ENCODE measurements around the gene NBEAL2.

The NBEAL2 gene

DNA sequence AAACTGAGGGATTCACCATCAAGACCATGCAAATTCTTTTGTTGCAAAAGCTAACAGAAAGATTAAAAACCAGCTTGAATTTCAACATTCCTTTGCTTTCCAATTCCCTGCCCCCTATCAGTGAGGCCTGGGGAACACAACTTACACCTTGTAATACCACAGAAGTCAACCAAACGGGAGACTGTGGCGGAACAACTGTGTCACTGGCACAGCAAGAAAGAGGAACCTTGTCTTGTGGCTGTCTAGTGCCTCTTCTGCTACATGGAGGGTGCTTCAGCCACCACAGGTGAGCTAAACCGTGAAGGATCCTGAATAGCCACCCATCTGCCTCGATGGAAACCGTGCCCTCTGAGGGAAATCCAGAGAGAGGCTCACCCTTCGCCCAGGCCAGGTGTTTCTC is 14.3 kb upstream of the NBEAL2 start:
- no peak for DNase-seq (ENCODE audit: low spot score)

DNA sequence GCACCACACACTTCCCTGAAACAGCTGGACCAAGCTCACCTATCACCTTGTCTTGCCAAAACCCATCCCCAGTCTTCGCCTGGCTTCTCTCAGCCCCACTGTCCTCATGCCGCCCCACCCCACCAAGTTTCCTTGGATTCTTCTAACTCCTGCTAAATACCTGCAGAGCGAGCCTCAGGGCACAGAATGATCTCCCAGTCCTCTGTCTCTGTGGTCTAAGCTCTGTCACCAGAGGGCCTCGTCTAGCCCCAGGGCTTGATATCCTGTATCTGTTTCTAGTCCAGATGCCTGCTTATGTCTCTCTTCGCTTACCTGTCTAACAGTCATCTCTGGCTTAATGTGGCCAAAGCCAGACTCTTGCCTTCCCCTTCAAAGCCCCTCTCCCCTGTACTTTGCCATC is 12.7 kb upstream of the NBEAL2 start:
- DNase-seq (ENCODE audit: low spot score), result no peak

DNA sequence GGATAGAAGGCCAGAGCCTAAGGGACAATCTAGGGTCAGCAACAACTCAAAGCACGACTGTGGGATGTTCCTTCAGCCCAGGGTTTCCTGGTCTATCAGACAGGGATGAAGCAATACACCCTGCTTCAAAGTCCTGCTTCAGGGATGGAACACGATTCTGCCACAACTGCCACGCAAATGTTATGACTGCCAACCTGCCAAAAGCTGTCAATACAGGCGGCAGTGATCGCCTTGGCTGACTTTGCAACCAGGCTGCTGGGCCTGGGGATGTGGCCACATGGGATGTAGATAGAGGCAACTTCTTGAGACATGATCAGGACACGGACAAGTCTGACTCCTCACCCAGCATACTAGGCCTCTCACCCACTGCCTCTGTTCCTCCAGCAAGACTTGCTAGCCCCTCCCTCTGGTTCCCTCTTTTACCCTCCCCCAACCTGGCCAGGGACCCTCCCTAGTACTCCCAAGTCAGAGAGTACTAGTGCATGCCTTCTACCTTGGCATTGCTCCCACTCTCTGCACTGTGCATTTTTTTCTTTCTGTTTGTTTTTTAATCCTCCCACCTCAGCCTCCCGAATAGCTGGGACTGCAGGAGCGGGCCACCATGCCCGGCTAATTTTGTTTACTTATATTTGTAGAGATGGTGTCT is 10.6 kb upstream of the NBEAL2 start:
- DNase-seq (ENCODE audit: low spot score), result no peak

DNA sequence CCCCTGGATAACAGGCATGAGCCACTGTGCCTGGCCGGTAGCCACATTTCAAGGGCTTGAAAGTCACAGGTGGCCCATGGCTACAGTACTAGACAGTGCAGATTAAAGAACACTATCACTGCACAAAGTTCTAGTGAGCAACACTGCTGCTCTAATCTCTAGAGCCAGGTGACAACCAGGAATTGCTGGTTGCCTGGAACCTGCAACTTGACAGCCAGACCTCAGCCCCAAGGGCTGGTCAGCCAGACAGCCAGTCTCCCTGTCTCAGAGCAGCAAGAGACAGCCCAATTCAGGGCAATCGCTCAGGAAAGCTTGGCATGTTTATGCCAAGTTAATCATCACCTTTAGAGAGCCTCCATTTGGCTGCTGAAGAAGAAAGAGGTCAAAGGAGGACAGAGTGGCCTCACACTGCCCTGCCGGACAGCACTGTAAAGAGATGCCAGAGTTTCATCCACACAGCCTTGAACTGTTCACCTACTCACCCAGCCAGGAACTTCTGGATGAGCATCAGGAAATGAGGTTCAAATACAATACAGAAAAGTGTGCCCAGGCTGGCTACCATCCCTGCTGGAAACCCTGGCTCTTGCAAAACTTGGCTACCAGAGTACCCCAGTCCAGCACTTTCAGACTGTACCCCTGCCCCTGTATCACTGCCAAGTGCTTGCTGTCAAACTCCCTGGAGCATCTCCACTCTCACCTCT is 8.9 kb upstream of the NBEAL2 start:
- DNase-seq (ENCODE audit: low spot score), result no peak

DNA sequence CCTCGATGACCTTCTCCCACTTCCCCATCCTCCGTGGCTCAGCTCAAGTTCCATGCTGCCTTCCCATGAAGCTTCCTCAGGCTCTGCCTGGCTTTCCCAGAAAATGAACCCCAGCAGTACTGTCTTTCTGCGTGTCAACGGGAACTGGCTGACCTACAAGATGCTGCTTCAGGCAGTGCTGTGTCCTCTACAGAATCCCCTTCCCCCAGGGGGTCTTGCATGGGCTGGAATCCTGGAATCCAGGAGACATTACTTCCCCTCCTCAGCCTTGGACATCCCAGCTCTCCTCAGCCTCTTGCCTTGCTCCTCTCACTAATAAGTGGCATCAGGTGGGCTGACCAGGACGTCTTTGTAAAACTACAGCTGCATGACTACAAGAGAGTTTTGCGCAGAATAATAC is 8.3 kb upstream of the NBEAL2 start:
- DNase-seq (ENCODE audit: low spot score), result no peak

DNA sequence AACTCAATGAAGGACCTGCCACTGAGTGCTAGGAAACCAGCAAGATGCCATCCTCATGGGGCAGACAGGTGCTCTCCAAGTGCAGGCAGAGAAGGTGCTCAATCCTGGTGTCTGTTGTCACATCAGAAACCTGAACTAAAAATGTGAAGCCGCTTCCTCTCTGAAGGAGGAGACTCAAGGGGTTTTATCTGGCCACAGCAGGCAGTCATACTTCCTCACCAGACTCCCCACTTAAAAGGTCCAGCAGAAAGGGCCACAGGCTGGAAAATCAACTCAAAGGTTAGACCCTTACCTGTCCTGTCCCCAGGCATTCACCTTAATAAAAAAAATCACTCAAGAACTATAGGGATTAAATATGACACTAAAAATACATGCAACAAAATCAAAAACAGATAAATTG is 7.7 kb upstream of the NBEAL2 start:
- no peak for DNase-seq (ENCODE audit: low spot score)

DNA sequence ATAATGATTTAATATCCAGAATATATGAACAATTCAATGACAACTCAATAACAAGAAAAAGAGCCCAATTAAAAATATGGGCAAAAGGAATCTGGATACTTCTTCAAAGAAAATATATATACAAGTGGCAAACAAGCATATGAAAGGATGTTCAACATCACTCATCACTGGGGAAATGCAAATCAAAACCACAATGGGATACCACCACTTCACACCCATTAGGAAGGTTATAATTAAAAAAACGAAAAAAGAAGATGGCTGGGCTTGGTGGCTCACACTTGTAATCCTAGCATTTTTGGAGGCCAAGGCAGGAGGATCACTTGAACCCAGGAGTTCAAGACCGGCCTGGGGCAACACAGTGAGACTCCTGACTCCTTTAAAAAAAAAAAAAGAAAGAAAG is 7.1 kb upstream of the NBEAL2 start:
- DNase-seq (ENCODE audit: low spot score), result no peak

DNA sequence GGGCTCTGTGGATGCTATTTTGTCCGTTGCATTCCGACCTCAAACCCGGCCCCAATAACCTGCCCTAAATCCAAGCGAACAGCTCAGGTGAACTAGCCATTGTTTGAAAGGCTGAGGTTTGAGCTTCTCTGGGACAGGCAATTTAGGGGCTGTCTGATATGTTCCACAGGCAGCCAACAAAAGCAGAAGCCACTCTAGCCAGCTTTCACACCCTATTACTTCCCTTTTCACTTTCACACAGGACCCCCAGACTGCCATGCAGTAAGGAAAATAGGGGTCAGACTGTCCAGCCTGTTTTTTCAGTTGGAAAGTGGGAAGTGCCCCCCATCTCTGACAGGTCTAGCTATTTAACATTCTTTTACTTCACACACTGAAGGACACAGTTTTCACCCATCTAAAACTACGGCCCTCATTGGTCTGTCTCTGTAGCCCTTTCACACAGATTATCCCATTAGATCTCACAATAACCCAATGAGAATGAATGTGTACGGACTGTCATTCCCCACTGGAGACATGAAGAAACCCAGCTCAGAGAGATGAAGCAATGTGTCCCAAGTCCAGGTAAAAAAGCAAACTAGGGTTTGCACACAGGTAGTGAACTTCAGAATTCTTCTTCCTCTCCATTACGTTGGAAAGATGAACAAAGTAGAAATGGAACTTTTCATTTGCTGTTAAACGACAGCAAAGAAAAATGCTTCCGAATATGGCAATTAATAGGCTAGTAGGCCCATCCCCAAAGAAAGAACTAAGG is 4.9 kb upstream of the NBEAL2 start:
- no peak for DNase-seq (ENCODE audit: low spot score)

DNA sequence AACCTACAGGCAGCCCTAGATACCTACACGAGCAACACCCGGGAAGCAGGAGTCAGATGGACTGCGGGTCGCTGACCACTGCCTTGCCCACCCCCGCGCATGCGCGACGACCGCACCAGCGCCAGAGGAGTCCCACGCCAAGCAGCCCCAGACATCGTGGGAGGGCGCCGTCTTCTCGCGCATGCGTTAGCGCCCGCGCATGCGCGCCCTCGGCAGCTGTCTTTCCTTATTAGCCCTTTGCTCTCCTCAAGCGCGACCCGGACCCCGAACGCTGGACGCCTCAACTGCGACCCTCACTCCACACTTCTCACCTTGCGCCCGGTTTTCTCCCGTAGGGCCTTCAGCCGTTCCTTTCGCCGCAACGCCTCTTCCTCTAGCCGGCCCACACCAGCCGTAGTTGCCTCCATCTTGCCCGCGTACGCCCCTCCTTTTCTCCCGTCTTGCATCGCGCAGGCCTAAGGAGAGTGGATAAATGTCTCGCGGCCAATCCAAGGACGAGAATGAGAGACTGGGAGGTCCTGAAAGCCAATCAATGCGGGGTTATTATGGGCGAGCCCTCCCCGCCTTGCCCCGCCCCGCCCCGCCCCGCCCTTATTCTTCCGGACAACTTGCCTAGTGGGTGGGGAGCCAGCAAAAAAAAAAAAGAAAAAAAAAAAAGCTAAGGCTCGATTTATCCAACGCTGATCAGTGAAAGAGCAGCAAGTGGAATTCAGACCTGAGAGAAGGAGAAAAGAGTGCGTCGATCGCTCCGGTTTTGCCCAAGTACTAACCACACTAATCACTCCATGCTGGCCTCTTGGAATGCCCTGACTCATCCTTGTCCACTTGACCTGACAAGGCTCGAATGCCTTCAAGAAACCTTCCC is 2.9 kb upstream of the NBEAL2 start, which contains the start of gene CCDC12:
Gene CCDC12 (minus strand): TSS at position 420 of the 865 bp plus-strand sequence. CDS start 13 bp downstream, at position 407.
- peak; percentile 98 for DNase-seq (ENCODE audit: low spot score)

DNA sequence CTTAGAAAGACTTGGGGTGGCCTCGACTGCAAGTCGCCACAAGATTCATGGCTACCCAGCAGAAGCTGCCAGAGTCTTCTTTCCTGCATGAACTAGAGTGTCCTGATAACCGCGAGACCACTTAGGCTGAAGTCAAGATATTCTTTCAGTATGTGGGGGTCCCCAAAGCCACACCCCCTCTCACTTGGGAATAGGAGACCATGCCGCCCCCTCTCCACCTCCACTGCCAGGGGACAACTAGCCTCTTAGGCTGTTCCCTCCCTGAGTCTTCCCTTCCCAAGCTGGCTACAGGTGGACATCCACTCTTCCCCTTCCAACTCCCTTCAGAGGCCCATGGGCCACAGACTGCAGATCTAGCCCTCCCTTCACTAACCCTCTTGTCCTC is 1.7 kb upstream of the NBEAL2 start:
- DNase-seq (ENCODE audit: low spot score), result no peak

DNA sequence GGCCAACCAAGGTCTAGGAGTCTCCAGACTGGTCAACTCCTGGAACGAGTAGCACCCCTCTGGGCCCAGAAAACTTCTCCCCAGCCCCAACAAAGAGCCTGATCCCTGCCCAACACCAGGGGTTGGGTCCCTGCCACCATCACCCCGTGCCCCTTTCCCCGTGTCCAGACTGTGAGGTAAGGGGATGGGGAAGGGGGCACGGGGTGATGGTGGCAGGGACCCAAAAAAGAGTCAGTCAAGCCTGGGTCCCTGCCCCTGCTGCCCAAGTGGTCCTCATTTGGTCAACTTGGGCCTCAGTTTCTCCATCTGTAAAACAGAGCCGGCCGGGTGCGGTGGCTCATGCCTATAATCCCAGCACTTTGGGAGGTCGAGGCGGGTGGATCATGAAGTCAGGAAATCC is 1.1 kb upstream of the NBEAL2 start:
- DNase-seq (ENCODE audit: low spot score), result no peak

DNA sequence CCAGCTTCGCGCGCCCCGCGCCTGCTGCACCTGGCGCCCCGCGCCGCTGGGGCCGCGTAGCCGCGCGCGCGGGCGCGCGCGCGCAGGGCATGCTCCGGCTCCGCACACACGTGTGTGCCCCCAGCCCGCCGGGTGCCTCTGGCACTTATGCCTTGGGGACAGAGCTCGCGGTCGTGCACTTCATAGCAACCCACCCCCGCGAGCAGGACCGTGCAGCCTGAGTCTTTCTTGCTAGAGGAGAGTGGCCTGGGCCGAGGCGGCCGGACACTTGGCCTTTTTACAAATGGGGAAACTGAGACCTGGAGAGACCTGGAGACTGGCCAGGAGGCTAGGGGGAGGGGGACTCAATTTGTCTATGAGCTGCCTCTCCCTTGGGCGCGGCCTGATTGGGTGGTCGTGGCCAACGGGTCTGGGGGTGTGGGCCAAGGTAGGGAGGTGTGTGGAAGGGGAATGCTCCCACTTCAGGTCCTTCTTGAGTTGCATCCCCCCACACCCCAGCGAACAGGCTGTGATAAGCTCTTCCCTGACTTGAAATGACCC is 562 bp downstream of the NBEAL2 start:
- no peak for DNase-seq (ENCODE audit: low spot score)

DNA sequence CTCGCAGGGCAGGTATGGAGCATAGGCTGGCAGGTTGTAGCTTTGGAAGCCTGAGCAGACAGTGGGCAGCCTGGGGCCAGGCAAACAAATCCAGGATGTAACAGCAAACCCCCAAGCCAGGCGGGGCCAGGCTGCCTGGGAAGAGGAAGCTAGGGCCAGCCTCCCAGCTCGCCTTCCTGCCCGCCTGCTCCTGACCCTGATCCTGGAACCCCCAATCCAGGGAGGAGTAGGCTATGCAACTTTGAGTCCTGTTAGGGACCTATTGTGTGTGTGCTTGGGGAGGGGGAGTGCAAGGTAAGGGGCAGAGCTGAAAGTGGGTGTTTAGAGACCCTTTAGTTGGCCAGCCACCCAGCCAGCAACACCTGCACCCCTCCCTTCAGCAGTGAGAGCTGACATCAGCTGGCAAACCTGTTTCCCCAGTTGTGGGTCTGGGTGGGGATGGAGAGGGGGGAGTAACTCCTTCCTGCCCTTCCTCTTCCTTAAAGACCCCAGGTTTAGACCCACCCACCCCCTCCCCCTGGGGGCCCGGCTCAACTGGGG is 2.5 kb downstream of the NBEAL2 start:
- DNase-seq (ENCODE audit: low spot score), result no peak

DNA sequence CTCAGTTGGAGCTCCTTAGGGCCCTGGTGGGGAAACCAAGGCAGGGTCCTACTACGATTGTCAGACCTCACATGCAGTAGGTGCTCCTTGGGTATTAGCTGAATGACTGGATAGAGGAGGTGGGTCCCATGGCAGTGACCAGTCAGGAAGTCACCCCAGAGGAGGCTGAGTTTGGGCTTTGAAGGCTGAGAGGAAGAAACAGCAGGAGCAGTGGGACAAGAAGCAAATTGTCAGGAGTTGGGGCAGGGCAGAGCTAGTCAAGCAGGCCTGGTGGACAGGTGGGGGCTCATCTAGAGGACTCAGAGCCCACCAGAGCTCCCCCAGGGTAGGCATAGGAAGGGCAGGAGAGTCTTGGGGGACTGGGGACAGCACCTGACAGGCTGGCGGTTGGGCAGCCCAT is 3.1 kb downstream of the NBEAL2 start:
- DNase-seq (ENCODE audit: low spot score), result no peak

DNA sequence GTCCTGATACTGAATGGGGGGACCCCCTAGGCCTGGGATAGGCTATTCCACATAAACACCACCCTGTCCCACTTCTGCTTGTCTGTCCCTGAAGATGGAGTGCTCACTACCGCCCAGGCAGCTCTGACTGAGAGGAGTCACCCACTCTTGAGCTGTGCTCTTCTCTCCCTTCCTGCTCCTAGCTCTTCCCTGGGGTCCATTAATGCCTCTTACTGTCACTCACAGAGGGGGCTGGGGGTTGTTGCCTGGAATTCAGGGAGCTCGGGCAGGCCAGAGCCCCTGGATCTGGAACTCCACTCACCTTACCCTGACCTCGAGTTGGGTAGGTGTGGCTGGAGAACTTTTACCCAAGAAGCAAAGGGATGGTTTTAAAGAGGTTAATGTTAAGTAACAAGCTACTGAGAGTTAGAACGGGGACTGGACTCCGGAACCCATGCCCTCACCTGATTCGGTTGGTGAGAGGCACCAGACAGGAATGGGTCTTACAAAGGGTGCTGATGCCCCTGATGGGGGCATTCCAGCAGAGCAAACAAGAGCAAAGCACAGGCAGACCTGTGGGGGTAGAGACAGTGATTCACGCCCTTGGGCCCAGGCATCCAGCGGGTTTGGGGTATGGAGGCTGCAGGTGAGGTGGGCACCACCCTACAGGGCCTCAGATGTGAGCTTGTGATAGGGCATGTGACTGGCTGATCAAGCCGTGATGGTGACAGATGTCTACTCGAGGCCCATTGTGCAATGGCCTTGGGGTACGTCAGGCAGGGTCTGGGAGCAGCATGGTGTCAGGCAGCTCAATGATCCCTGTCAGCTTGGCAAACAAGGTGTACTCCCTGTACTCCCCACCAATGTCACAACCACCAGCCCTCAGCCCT is 5.4 kb downstream of the NBEAL2 start:
- DNase-seq (ENCODE audit: low spot score), result no peak

DNA sequence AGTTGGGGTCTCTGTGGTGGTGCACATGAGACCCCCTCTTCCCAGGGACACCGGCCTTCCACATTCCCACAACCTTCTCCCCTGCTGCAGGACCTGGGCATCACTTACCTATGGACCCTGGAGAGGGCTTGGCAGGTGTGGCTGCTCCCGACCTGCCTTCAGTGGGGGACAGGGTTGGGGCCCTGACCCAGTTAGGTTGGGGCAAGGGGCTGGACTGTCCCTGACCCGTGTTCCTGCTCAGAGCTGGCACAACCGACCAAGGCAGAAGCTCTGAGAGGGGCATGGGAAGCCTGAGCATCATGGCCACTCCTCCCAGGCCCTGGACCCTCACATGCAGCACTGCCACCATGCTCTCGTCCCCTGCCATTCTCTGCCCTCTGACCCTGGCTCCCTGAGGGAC is 6.1 kb downstream of the NBEAL2 start:
- DNase-seq (ENCODE audit: low spot score), result no peak

DNA sequence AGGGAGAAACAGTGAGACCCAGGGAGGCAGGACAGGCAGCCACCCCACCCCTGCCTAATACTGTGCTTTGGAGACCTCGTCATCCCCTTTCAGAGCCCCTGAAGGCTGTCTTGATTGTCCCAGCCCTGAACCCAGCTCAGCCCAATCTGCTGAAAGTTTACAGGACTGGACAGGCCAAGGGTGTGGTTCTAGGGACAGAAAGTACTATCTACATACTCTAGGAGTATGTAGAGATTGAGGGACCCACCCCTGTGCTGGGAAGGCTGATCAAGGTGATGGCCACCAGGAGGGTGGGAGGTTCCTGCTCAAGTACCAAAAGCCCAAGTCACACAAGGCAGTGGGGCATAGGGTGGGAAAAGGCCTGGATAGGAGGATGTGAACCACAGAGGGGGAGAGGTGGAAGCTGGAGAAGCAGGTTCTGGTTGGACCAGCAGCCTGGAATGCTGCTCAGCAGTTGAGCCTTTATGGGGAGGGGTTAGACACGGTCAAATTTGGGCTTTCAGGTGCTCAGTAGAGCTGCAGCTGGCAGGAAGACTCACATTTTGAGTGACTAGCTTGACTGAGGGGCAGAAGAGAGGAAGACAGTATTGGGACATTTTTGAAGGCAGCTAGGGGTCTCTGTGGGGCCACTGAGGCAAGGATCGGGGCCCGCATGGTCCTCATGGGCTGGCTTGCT is 6.7 kb downstream of the NBEAL2 start:
- no peak for DNase-seq (ENCODE audit: low spot score)

DNA sequence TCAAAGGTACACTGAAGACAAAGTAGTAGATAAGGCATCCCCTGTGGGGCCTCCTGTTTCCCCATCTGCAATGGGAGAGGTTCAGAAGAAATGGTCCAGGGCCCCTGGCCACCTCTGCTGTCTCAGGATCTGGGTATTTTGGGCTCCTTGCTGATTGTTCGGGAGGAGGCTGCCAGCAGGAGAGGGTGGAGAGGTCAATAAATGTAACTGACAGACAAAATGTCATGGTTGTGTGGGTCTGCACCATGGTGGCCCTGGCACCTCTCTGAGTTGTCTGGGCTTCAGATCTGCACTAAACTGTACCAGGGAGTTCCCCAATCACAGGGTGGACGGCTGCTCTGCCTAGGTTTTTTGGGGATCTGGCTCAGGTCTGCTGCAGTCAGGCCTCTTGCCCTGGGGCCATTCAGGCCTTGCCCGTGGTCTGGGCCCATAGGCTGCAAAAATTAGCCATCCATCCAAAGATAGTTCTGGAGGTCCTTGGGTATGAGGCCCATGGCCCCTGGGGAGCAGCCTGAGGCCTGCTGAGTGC is 7.4 kb downstream of the NBEAL2 start:
- DNase-seq (ENCODE audit: low spot score), result no peak

DNA sequence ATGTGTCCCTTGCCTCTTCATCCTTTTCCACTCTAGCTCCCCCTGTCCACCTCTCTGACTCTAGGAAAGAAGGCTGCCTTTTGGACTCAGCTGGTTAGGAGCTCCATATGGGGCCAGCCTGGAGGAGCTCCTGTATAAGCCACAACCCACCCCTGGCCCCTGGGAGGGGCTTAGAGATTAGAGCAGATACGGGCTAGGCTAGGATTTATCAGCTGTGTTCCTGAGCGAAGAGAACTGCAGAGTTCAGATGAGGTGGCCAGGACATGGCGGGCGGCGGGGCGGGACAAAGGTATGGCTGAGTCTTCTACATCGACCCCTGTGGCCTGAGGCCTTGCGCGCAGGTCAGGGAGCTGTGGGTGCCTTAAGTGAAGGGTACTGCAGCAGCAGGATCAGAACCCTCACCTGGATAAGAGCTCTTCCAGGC is 7.9 kb downstream of the NBEAL2 start:
- no peak for DNase-seq (ENCODE audit: low spot score)

Measured in AG08396 (cell line).